ENCODE measurements around the gene THTPA. TPM values are rescaled to one million over a fixed set of nuclear protein-coding genes. Genes with fewer than 3 reads are reported as not detected.
A peak's percentile ranks its signal among the peaks of the same experiment; 100 is the strongest.
"Not testable (repeated sequence)": the region's sequence is repeated elsewhere in the genome, so short reads cannot be mapped to it uniquely, and the experiment has no call there.

The THTPA gene
- total RNA-seq, 2 experiments from 2014 or later: 7.6 to 9.4 TPM

DNA sequence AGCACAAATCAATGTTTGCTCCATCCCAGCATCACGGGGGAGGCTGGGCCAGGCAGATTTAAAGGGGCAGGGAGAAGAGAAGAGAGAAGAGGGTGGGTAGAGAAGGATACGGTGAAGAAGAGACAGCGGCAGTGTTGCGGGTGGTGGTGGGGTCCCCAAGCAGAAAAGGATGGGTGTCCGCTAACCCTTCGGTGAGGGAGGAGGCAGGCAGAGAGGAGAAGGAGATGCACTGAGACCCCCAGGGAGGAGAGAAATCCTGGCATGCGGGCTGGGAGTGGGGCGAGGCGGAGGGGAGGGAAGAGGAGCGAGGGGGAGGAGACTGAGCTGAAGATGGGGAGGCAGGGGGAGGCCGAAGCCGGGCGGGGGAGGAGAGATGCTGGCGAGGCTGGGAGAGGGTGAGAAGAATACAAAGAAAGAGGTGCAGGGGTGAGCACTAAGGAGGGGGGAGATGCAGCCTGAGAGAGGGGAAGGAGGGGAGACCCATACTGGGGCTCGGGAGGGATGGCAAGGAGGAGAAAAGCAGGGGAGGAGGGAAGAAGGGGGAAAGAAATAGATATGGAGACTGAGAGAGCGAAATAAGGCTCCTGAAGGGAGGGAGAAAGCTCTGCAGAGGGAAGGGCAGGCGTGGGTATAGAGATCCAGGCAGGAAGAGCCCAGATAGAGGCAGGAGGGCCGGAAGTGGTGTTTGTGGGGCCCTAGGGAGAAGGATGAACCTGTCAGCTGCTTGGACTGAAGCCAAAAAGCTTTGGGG, 22.7 kb downstream of the THTPA start, which contains the start of gene JPH4:
TSS of gene JPH4 (minus strand) at position 231 of the 751 bp plus-strand sequence. CDS start 1,337 bp downstream, outside the sequence.
- Mint-ChIP-seq H3K27me3 (peaks cover 52% of the 10 kb centered on the region), H3K27ac (no peak within 1 kb of the TSS), H3K9me3 (no peaks in the 10 kb centered on the region), H3K4me3 (no peak within 1 kb of the TSS), H3K36me3 (no peaks in the 10 kb centered on the region), H3K4me1 (peaks cover 15% of the 10 kb centered on the region)
- no peak for DNase-seq

DNA sequence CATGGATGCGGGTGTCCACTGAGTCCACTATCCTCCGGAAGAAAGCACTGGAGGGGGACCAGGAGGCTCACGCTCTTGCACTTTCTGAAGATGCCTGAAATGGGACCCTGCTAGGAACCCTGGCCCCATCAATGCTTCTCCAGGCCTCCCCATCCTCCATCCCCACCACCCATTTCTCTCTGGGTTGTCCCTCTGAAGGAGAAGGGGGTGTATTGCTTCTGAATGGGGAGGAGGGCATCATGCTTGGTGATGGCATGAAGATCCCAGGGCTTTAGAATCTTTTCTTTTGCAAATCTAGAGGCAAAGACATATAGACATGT, 23.2 kb downstream of the THTPA start:
- Mint-ChIP-seq H3K27ac (no peak overlapping the region), H3K27me3 (peaks cover 53% of the 10 kb centered on the region), H3K4me3 (no peak overlapping the region), H3K4me1 (peaks cover 15% of the 10 kb centered on the region), H3K9me3 (no peaks in the 10 kb centered on the region), H3K36me3 (no peaks in the 10 kb centered on the region)
- no peak for DNase-seq

DNA sequence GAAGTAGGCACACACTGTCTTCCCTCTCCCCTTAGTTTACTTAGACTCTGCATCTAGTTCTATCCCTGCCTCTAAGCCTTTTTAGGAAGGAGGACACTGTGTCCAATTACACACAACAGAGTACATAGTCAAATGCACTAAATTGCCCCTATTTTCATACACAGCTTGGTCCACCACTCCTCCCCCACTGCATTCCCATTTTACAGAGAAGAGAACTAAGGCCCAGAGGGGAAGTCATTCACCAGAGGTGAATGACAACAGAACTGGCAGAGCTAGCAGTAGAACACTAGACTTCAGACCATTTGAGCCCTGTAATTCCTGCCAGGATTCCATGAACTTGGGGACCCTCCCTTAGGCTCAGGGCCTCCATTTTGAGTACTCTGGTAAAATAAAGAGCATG, 23.7 kb downstream of the THTPA start:
- Mint-ChIP-seq H3K27me3 (peaks cover 49% of the 10 kb centered on the region), H3K4me1 (peaks cover 15% of the 10 kb centered on the region)

DNA sequence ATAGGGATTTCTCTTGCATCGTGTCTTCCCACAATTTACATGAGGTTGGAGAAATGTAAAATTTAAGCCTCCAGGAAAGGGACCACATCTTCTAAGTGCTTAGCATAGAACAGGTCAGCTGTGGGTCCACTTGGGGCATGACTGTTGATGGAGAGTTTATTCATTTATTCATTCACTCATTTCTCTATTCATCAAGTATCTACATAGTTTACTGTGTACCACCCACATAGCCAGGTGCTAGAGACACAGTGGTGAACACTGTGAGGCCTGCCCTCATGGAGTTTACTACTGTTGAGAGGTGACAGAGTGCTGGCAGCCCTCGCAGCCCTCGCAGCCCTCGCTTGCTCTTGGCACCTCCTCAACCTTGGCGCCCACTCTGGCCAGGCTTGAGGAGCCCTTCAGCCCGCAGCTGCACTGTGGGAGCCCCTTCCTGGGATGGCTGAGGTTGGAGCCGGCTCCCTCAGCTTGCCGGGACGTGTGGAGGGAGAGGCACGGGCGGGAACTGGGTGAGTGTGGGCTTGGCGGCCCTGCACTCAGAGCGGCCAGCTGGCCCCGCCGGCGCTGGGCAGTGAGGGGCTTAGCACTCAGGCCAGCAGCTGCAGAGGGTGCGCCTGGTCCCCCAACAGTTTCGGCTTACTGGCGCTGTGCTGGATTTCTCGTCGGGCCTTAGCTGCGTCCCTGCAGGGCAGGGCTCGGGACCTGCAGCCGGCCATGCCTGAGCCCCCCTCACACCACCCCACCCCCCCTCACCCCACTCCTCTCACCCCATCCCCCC, 24.3 kb downstream of the THTPA start:
- Mint-ChIP-seq H3K36me3 (no peaks in the 10 kb centered on the region), H3K4me3 (no peak overlapping the region), H3K27me3 (peaks cover 43% of the 10 kb centered on the region), H3K9me3 (no peaks in the 10 kb centered on the region), H3K27ac (no peak overlapping the region), H3K4me1 (peaks cover 15% of the 10 kb centered on the region)
- DNase-seq: no peak

More for the DNA sequence above, 23.7 kb downstream of the THTPA start:
- no peaks in the 10 kb centered on the region for H3K36me3 Mint-ChIP-seq
- no peak for DNase-seq
- no peaks in the 10 kb centered on the region for H3K9me3 Mint-ChIP-seq
- H3K4me3 Mint-ChIP-seq: no peak overlapping the region
- no peak overlapping the region for H3K27ac Mint-ChIP-seq

DNA sequence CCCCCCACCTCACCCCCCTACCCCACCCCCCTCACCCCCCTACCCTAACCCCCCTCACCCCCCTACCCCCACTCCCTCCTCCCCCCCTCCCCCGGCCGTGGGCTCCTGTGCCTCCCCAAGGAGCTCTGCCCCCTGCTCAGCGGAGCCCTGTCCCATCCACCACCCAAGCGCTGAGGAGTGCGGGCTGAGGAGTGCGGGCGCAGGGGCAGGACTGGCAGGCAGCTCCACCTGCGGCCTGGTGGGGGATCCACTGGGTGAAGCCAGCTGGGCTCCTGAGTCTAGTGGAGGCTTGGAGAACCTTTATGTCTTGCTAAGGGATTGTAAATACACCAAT, 24.8 kb downstream of the THTPA start:
- H3K27me3 Mint-ChIP-seq: peaks cover 45% of the 10 kb centered on the region
- no peaks in the 10 kb centered on the region for H3K36me3 Mint-ChIP-seq
- H3K27ac Mint-ChIP-seq: no peak overlapping the region
- no peaks in the 10 kb centered on the region for H3K9me3 Mint-ChIP-seq
- H3K4me3 Mint-ChIP-seq: no peak overlapping the region
- peaks cover 15% of the 10 kb centered on the region for H3K4me1 Mint-ChIP-seq
- no peak for DNase-seq

DNA sequence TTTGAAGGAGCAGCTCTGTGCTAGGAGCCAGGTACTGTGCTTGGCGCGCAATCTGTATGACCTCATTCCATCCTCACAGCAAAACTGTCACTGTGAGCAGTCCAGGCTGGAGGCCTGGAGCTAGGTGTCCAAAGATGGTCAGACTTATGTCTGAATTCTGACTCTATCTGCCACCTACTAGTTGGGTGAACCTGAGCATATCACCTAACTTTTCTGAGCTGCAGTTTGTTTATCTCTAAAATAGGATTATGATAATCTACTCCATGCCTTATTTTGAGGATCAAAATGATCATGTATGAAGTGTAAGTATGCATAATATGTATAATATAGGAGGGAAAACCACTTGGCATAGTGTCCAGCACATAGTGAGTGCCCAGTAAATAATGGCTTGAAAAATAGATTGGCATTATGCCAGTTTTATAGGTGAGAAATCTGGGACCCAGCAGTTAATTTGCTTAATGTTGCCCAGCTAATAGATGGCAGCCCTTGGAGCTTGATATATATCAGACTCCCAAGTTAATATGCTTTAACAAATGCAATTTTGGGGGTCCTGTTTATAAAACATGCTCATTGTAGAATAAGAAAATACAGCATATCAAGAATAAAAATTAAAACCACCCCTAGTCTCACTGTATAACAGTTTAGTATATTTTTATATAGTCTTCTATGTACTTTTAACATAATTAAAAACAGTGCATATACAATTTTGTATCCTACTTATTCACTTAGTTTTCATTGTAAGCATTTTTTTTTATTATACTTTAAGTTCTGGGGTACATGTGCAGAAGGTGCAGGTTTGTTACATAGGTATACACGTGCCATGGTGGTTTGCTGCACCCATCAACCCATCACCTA, 27.1 kb downstream of the THTPA start:
- no peak overlapping the region for H3K4me3 Mint-ChIP-seq
- peaks cover 32% of the 10 kb centered on the region for H3K27me3 Mint-ChIP-seq
- H3K27ac Mint-ChIP-seq: no peak overlapping the region
- H3K36me3 Mint-ChIP-seq: no peaks in the 10 kb centered on the region
- no peaks in the 10 kb centered on the region for H3K9me3 Mint-ChIP-seq
- no peak for DNase-seq
- H3K4me1 Mint-ChIP-seq: peaks cover 9% of the 10 kb centered on the region

DNA sequence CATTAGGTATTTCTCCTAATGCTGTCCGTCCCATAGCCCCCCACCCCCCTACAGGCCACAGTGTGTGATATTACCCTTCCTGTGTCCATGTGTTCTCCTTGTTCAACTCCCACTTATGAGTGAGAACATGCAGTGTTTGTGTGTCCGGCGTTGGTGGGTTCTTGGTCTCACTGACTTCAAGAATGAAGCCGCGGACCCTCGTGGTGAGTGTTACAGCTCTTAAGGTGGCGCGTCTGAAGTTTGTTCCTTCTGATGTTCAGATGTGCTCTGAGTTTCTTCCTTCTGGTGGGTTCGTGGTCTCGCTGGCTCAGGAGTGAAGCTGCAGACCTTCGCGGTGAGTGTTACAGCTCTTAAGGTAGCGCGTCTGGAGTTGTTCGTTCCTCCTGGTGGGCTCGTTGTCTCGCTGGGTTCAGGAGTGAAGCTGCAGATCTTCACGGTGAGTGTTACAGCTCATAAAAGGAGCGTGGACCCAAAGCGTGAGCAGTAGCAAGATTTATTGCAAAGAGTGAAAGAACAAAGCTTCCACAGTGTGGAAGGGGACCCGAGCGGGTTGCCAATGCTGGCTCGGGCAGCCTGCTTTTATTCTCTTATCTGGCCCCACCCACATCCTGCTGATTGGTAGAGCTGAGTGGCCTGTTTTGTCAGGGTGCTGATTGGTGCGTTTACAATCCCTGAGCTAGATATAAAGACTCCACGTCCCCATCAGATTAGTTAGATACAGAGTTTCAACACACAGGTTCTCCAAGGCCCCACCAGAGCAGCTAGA, 27.9 kb downstream of the THTPA start:
- not testable (repeated sequence) for H3K4me3 Mint-ChIP-seq, H3K9me3 Mint-ChIP-seq, H3K36me3 Mint-ChIP-seq, H3K27ac Mint-ChIP-seq, DNase-seq, H3K4me1 Mint-ChIP-seq
- peaks cover 28% of the 10 kb centered on the region for H3K27me3 Mint-ChIP-seq

DNA sequence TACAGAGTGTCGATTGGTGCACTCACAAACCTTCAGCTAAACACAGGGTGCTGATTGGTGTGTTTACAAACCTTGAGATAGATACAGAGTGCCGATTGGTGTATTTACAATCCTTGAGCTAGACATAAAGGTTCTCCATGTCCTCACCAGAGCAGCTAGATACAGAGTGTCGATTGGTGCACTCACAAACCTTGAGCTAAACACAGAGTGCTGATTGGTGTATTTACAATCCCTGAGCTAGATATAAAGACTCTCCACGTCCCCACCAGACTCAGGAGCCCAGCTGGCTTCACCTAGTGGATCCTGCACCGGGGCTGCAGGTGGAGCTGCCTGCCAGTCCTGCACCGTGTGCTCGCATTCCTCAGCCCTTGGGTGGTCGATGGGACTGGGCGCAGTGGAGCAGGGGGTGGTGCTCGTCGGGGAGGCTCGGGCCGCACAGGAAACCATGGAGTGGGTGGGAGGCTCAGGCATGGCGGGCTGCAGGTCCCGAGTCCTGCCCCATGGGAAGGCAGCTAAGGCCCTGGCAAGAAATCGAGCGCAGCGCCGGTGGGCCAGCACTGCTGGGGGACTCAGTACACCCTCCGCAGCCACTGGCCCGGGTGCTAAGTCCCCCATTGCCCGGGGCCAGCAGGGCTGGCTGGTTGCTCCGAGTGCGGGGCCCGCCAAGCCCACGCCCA, 28.6 kb downstream of the THTPA start:
- H3K27ac Mint-ChIP-seq, H3K9me3 Mint-ChIP-seq, H3K4me1 Mint-ChIP-seq, H3K36me3 Mint-ChIP-seq, DNase-seq, H3K4me3 Mint-ChIP-seq: not testable (repeated sequence)
- peaks cover 26% of the 10 kb centered on the region for H3K27me3 Mint-ChIP-seq

DNA sequence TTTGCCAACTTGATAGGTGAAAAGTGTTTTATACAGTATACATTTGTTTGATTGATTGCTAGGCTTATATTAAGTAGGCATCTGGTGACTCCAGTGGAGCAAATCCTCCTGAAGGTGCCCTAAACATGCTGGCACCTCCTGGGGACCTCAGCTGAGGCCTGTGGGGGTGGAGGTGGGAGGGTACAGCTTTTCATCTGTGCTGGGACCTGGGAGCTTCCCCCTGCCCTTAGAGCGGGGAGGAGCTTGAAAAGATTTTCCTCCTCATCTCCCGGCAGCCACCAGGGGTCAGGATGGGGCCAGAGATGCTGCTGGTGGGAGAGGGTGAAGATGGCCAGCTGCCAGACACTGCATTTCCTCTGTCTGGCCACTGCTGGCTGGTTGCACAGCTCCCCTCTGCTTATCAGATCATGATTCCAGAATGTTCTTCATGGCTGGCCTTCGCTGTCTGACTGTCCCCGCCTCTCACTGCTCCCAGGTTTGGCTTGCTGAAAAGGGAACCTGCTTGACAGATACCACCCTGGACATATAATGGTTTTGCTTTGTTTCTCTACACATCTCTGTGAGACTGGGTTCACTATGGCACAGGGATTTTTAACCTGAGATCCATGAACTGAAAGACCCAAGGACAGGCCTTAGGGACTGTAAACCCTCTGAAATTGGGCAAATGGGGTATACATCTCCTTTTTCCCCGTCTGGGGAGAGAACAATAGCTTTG, 33.0 kb downstream of the THTPA start:
- Mint-ChIP-seq H3K4me3 (no peak overlapping the region), H3K9me3 (no peaks in the 10 kb centered on the region), H3K27me3 (peaks cover 14% of the 10 kb centered on the region), H3K27ac (no peak overlapping the region), H3K4me1 (peaks cover 5% of the 10 kb centered on the region), H3K36me3 (no peaks in the 10 kb centered on the region)
- peak; percentile 82 for DNase-seq

DNA sequence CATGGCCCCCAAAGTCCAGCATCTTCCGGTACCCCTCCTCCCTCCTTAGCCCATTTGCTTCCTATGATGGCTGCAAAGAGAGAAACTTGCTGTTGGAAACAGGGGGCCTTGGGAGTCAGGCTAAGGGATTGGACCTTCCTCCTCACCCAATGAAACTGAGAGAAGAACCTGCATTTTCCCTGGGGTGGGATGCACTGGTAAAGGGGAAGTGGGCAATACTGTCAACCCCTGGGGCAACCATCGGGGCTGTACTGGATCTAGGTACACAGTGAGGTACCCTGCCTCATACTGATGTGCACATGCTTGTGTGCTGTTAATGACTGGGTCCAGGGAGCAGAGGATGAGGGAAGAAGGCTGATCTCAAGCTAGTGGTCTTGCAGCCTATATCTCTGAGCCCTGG, 33.5 kb downstream of the THTPA start:
- Mint-ChIP-seq H3K27ac (no peak overlapping the region), H3K4me1 (peaks cover 5% of the 10 kb centered on the region), H3K36me3 (no peaks in the 10 kb centered on the region)

DNA sequence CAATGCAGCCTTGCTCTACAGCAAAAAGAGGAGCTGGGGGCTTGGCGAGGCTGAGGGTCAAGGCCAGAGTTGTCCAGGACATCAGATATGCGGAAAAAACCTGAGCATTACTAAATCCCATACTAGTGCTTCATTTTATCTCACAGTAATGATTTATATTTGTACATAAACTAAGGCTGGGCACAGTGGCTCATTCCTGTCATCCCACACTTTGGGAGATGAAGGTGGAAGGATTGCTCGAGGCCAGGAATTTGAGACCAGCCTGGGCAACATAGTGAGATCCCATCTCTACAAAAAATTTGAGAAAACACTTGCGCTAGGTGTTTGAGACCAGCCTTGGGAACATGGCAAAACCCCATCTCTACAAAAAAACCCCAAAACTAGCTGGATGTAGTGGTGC, 34.1 kb downstream of the THTPA start:
- DNase-seq: no peak
- Mint-ChIP-seq H3K27ac (no peak overlapping the region), H3K9me3 (no peaks in the 10 kb centered on the region), H3K27me3 (peaks cover 13% of the 10 kb centered on the region), H3K36me3 (no peaks in the 10 kb centered on the region), H3K4me1 (peaks cover 5% of the 10 kb centered on the region), H3K4me3 (no peak overlapping the region)

More for the DNA sequence above, 33.5 kb downstream of the THTPA start:
- H3K27me3 Mint-ChIP-seq: peaks cover 13% of the 10 kb centered on the region
- DNase-seq: no peak
- no peaks in the 10 kb centered on the region for H3K9me3 Mint-ChIP-seq
- H3K4me3 Mint-ChIP-seq: no peak overlapping the region

DNA sequence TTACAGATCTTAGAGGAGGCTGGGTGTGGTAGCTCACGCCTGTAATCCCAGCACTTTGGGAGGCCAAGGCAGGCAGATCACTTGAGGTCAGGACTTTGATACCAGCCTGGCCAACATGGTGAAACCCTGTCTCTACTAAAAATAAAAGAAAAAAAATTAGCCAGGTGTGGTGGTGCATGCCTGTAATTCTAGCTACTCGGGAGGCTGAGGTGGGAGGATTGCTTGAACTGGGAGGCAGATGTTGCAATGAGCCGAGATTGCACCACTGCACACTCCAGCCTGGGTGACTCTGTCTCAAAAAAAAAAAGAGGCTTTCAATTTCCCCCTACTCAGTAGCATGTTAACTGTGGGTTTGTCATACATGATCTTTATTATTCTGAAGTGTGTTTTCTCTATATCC, 38.1 kb downstream of the THTPA start:
- not testable (repeated sequence) for H3K4me1 Mint-ChIP-seq, H3K27ac Mint-ChIP-seq, H3K36me3 Mint-ChIP-seq, H3K4me3 Mint-ChIP-seq, H3K9me3 Mint-ChIP-seq, H3K27me3 Mint-ChIP-seq, DNase-seq

DNA sequence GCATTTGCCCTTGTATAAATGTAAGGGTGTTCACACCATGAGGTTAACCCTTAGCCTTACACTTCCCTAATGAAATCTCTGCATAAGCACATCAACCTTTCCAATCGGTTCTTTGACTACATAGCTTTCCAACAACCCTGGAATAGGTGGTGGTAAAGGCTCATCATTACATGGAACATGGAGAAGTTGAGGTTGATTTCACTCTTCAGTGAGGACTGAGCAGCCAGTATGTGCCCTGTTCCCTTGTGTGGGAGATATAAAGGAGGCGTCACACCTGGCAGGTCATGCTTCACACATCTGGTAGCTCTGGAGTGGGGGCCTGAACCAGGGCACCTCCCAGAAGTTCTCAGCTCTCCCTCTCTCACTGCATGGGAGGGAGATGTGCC, 44.2 kb downstream of the THTPA start:
- H3K27me3 Mint-ChIP-seq: no peaks in the 10 kb centered on the region

DNA sequence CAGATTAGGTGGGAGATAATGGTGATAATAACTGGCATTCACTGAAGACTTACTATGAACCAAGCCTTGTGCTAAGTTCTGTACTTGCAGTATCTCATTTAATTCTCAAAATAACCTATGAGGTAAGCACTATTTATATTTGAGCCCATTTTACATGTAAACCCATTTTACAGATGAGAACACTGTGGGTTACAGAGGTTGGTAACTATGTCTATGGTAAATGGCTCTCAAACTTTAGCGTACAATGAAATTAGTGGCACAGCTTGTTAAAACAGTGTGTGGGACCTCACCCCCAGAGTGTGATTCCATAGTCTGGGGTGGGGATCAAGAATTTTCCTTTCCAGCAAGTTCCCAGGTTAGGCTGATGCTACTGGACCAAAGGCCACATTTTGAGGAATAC, 44.7 kb downstream of the THTPA start:
- Mint-ChIP-seq H3K4me1 (peaks cover 5% of the 10 kb centered on the region), H3K27me3 (no peaks in the 10 kb centered on the region), H3K4me3 (no peak overlapping the region), H3K9me3 (peaks cover 2% of the 10 kb centered on the region), H3K36me3 (peaks cover 2% of the 10 kb centered on the region), H3K27ac (no peak overlapping the region)
- no peak for DNase-seq

More for the DNA sequence above, 44.2 kb downstream of the THTPA start:
- no peaks in the 10 kb centered on the region for H3K4me1 Mint-ChIP-seq
- H3K36me3 Mint-ChIP-seq: peaks cover 2% of the 10 kb centered on the region
- no peak overlapping the region for H3K4me3 Mint-ChIP-seq
- H3K27ac Mint-ChIP-seq: no peak overlapping the region
- no peak for DNase-seq
- peaks cover 2% of the 10 kb centered on the region for H3K9me3 Mint-ChIP-seq
